Frontal cortex (tissue), 4 donors: ENCODE measurements around the gene TCERG1L. TPM values are rescaled to one million over a fixed set of nuclear protein-coding genes. Genes with fewer than 3 reads are reported as not detected.

Source experiments
- DNase-seq, 2 donors: peaks; one replicate each; pipeline ENCODE4 v3.0.0; 2012; ENCODE audit warnings: low spot score in 2 of 2
- FAIRE-seq: peaks from 2 replicates; lab custom pipeline; 2012; peaks lifted over from hg19 to GRCh38; lab: Jason Lieb, UNC
- total RNA-seq: library from RNA; depleted of rRNA; stranded (reverse); fragments of >200 nt; gene quantifications from one replicate; pipeline ENCODE4 v1.2.3, GENCODE V29; 2014
- donor health status: control.
- donor health status: control.
- donor health status: control.

TCERG1L gene
- total RNA-seq, 1 donor from 2014 or later: 2.0 TPM

GRCh38 chr10:131098416-131098952 is 213.0 kb downstream of the TCERG1L start:
- FAIRE-seq: no peak
- no peak for DNase-seq

- DNase-seq: no peak
- FAIRE-seq: no peak
Measured at GRCh38 chr10:131096031-131096430, 215.5 kb downstream of the TCERG1L start.

GRCh38 chr10:131095313-131095580 is 216.3 kb downstream of the TCERG1L start:
- DNase-seq (no peak), FAIRE-seq (no peak)

- FAIRE-seq: no peak
- no peak for DNase-seq
Measured at GRCh38 chr10:131094527-131095312, 216.8 kb downstream of the TCERG1L start.

- no peak for DNase-seq
- no peak for FAIRE-seq
Measured at GRCh38 chr10:131093795-131094366, 217.6 kb downstream of the TCERG1L start.

- FAIRE-seq (no peak), DNase-seq (no peak)
Measured at GRCh38 chr10:131093346-131093745, 218.2 kb downstream of the TCERG1L start.

- FAIRE-seq (no peak), DNase-seq (no peak)
Measured at GRCh38 chr10:131092876-131093275, 218.6 kb downstream of the TCERG1L start.

GRCh38 chr10:131092386-131092785 is 219.1 kb downstream of the TCERG1L start:
- DNase-seq: no peak
- FAIRE-seq: no peak

- DNase-seq: no peak
- FAIRE-seq: no peak
Measured at GRCh38 chr10:131091682-131092081, 219.8 kb downstream of the TCERG1L start.

GRCh38 chr10:131090761-131091661 is 220.5 kb downstream of the TCERG1L start:
- no peak for FAIRE-seq
- DNase-seq: no peak

GRCh38 chr10:131089861-131090260 is 221.7 kb downstream of the TCERG1L start:
- FAIRE-seq: no peak
- no peak for DNase-seq

GRCh38 chr10:131089150-131089549 is 222.4 kb downstream of the TCERG1L start:
- DNase-seq (no peak), FAIRE-seq (no peak)

GRCh38 chr10:131088619-131089018 is 222.9 kb downstream of the TCERG1L start:
- no peak for DNase-seq
- no peak for FAIRE-seq

- no peak for FAIRE-seq
Measured at GRCh38 chr10:131087464-131088215, 223.9 kb downstream of the TCERG1L start.

GRCh38 chr10:131086511-131086910 is 225.0 kb downstream of the TCERG1L start:
- FAIRE-seq (no peak), DNase-seq (no peak)

More at GRCh38 chr10:131087464-131088215, 223.9 kb downstream of the TCERG1L start:
- no peak for DNase-seq

GRCh38 chr10:131086094-131086493 is 225.4 kb downstream of the TCERG1L start:
- no peak for DNase-seq
- FAIRE-seq: no peak

GRCh38 chr10:131085091-131085860 is 226.2 kb downstream of the TCERG1L start:
- FAIRE-seq: no peak

GRCh38 chr10:131084791-131085090 is 226.8 kb downstream of the TCERG1L start:
- FAIRE-seq (no peak), DNase-seq (no peak)

More at GRCh38 chr10:131085091-131085860, 226.2 kb downstream of the TCERG1L start:
- DNase-seq: no peak
